Smooth muscle cell (in vitro differentiated cells): ENCODE measurements around the gene H3-3A. TPM values are rescaled to one million over a fixed set of nuclear protein-coding genes. Genes with fewer than 3 reads are reported as not detected.

Experiments
- DNase-seq: peaks from one replicate; lab custom pipeline; 2025; ENCODE audit not compliant: unreplicated experiment; lab: John Stamatoyannopoulos, UW
- H2AFZ ChIP-seq: fragments of 200-600 bp; sonication (generic); 2 replicates; pipeline ENCODE4 v1.6.0; 2016; ENCODE audit warnings: antibody characterized with exemption, low read depth, mild to moderate bottlenecking
- H3F3A ChIP-seq: fragments of 200-600 bp; sonication (generic); 2 replicates; pipeline ENCODE4 v1.6.0; 2017; ENCODE audit warnings: antibody characterized with exemption, low read depth
- H3K27ac ChIP-seq: fragments of 200-600 bp; sonication (generic); 2 replicates; pipeline ENCODE4 v1.5.1; 2016; ENCODE audit warnings: low read depth, mild to moderate bottlenecking
- H3K27me3 ChIP-seq: fragments of 200-600 bp; sonication (generic); 2 replicates; pipeline ENCODE4 v1.6.1; 2016; ENCODE audit warnings: low read depth, mild to moderate bottlenecking
- H3K36me3 ChIP-seq: fragments of 200-600 bp; sonication (generic); 2 replicates; pipeline ENCODE4 v1.5.1; 2016; ENCODE audit warnings: low read depth
- H3K4me1 ChIP-seq: fragments of 200-600 bp; sonication (generic); 2 replicates; pipeline ENCODE4 v1.5.1; 2016; ENCODE audit warnings: low read depth
- H3K4me2 ChIP-seq: fragments of 200-600 bp; sonication (generic); 2 replicates; pipeline ENCODE4 v1.6.0; 2016; ENCODE audit warnings: mild to moderate bottlenecking
- H3K4me3 ChIP-seq: fragments of 200-600 bp; sonication (generic); 2 replicates; pipeline ENCODE4 v1.5.1; 2016; ENCODE audit warnings: mild to moderate bottlenecking
- H3K79me2 ChIP-seq: fragments of 200-600 bp; sonication (generic); 2 replicates; pipeline ENCODE4 v1.6.0; 2016; ENCODE audit warnings: low read depth, mild to moderate bottlenecking
- H3K9ac ChIP-seq: fragments of 200-600 bp; sonication (generic); 2 replicates; pipeline ENCODE4 v1.6.0; 2016; ENCODE audit warnings: low read depth
- H3K9me3 ChIP-seq: fragments of 200-600 bp; sonication (generic); replicated peaks from 2 replicates; pipeline ENCODE4 v1.5.1; 2016; ENCODE audit warnings: low read depth
- H4K20me1 ChIP-seq: fragments of 200-600 bp; sonication (generic); 2 replicates; pipeline ENCODE4 v1.6.0; 2016; ENCODE audit warnings: low read depth
- WGBS: methylation state at CpG from one replicate; pipeline ENCODE4 v1.1.7; 2016; ENCODE audit warnings: low lambda C conversion rate; 5-methylcytosine and 5-hydroxymethylcytosine counted together
- polyA plus RNA-seq: library from polyadenylated mRNA; unstranded; fragments of >200 nt; fragmentation: Nextera tagmentation; extraction: Ambion mirVana; gene quantifications from 2 replicates; pipeline ENCODE4 v1.2.1, GENCODE V29; 2016
- total RNA-seq: library from RNA; depleted of rRNA; stranded (reverse); fragments of >200 nt; gene quantifications from 2 replicates; pipeline ENCODE4 v1.2.3, GENCODE V29; 2014
- TF ChIP-seq, protein P1 (sequence below): fragments of 200-600 bp; sonication (generic); IDR thresholded peaks from 2 replicates; pipeline ENCODE4 v1.5.1; 2017; ENCODE audit warnings: borderline replicate concordance, mild to moderate bottlenecking, antibody characterized with exemption; ENCODE audit not compliant: insufficient read depth, poor library complexity, severe bottlenecking

The H3-3A gene
- total and polyA plus RNA-seq, 2 experiments from 2014 or later = 430 to 459 TPM

- WGBS = 96% methylated on average over 4 of the region's 4 CpGs
- Histone ChIP-seq H3K36me3 (no peaks in the 10 kb centered on the region), H3K4me2 (no peak overlapping the region), H3K27me3 (no peaks in the 10 kb centered on the region), H2AFZ (no peak overlapping the region), H3K79me2 (no peaks in the 10 kb centered on the region), H3K9ac (no peak overlapping the region), H4K20me1 (no peaks in the 10 kb centered on the region), H3K4me3 (no peak overlapping the region), H3F3A (no peaks in the 10 kb centered on the region), H3K9me3 (no peaks in the 10 kb centered on the region), H3K4me1 (no peaks in the 10 kb centered on the region), H3K27ac (no peak overlapping the region)
- TF ChIP-seq, protein P1, sequence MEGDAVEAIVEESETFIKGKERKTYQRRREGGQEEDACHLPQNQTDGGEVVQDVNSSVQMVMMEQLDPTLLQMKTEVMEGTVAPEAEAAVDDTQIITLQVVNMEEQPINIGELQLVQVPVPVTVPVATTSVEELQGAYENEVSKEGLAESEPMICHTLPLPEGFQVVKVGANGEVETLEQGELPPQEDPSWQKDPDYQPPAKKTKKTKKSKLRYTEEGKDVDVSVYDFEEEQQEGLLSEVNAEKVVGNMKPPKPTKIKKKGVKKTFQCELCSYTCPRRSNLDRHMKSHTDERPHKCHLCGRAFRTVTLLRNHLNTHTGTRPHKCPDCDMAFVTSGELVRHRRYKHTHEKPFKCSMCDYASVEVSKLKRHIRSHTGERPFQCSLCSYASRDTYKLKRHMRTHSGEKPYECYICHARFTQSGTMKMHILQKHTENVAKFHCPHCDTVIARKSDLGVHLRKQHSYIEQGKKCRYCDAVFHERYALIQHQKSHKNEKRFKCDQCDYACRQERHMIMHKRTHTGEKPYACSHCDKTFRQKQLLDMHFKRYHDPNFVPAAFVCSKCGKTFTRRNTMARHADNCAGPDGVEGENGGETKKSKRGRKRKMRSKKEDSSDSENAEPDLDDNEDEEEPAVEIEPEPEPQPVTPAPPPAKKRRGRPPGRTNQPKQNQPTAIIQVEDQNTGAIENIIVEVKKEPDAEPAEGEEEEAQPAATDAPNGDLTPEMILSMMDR = no peak
- DNase-seq = no peak
These were observed 12.4 kb upstream of the H3-3A start for GRCh38 chr1:226050133-226050532.

GRCh38 chr1:226051365-226051764, 11.2 kb upstream of the H3-3A start:
- no peak for DNase-seq
- no peak overlapping the region for H3K4me2 ChIP-seq
- WGBS = 95% methylated on average over 2 of the region's 2 CpGs
- no peak overlapping the region for H3K4me3 ChIP-seq
- no peaks in the 10 kb centered on the region for H3K4me1 ChIP-seq
- H3K79me2 ChIP-seq = no peaks in the 10 kb centered on the region
- H3K9me3 ChIP-seq = no peaks in the 10 kb centered on the region
- no peak overlapping the region for H2AFZ ChIP-seq
- H3K27me3 ChIP-seq = no peaks in the 10 kb centered on the region
- no peak overlapping the region for H3K9ac ChIP-seq
- no peaks in the 10 kb centered on the region for H3F3A ChIP-seq
- H3K27ac ChIP-seq = no peak overlapping the region
- H4K20me1 ChIP-seq = no peaks in the 10 kb centered on the region
- H3K36me3 ChIP-seq = no peaks in the 10 kb centered on the region
- TF ChIP-seq, protein P1 = no peak

- H3K4me1 ChIP-seq = no peaks in the 10 kb centered on the region
- no peaks in the 10 kb centered on the region for H3K27me3 ChIP-seq
- H3F3A ChIP-seq = no peaks in the 10 kb centered on the region
- no peaks in the 10 kb centered on the region for H3K36me3 ChIP-seq
- 96% methylated on average over 1 of the region's 1 CpG for WGBS
- no peak overlapping the region for H3K9ac ChIP-seq
- no peak overlapping the region for H3K4me3 ChIP-seq
- TF ChIP-seq, protein P1 = no peak
- no peaks in the 10 kb centered on the region for H3K79me2 ChIP-seq
- no peak overlapping the region for H3K4me2 ChIP-seq
- no peak overlapping the region for H2AFZ ChIP-seq
- no peak overlapping the region for H3K27ac ChIP-seq
- no peak for DNase-seq
- H4K20me1 ChIP-seq = no peaks in the 10 kb centered on the region
- no peaks in the 10 kb centered on the region for H3K9me3 ChIP-seq
These were observed 10.5 kb upstream of the H3-3A start for GRCh38 chr1:226052061-226052460.

GRCh38 chr1:226054519-226055327, 7.8 kb upstream of the H3-3A start:
- H3K79me2 ChIP-seq = no peaks in the 10 kb centered on the region
- H3F3A ChIP-seq = no peaks in the 10 kb centered on the region
- no peak overlapping the region for H3K27ac ChIP-seq
- H3K27me3 ChIP-seq = no peaks in the 10 kb centered on the region
- H3K4me3 ChIP-seq = no peak overlapping the region
- TF ChIP-seq, protein P1 = no peak
- H2AFZ ChIP-seq = no peak overlapping the region
- H4K20me1 ChIP-seq = no peaks in the 10 kb centered on the region
- H3K4me2 ChIP-seq = no peak overlapping the region
- no peaks in the 10 kb centered on the region for H3K9me3 ChIP-seq
- no peak overlapping the region for H3K9ac ChIP-seq
- H3K4me1 ChIP-seq = no peaks in the 10 kb centered on the region
- no peaks in the 10 kb centered on the region for H3K36me3 ChIP-seq
- no peak for DNase-seq
- 81% methylated on average over 6 of the region's 6 CpGs for whole genome bisulfite sequencing
